ENCODE measurements around the gene HLA-DQB1. TPM values are rescaled to one million over a fixed set of nuclear protein-coding genes. Genes with fewer than 3 reads are reported as not detected.

The HLA-DQB1 gene
- not detected in 5 replicates for total RNA-seq (2022; extraction: Qiagen RNA extraction; ENCODE audit: low read depth)

DNA sequence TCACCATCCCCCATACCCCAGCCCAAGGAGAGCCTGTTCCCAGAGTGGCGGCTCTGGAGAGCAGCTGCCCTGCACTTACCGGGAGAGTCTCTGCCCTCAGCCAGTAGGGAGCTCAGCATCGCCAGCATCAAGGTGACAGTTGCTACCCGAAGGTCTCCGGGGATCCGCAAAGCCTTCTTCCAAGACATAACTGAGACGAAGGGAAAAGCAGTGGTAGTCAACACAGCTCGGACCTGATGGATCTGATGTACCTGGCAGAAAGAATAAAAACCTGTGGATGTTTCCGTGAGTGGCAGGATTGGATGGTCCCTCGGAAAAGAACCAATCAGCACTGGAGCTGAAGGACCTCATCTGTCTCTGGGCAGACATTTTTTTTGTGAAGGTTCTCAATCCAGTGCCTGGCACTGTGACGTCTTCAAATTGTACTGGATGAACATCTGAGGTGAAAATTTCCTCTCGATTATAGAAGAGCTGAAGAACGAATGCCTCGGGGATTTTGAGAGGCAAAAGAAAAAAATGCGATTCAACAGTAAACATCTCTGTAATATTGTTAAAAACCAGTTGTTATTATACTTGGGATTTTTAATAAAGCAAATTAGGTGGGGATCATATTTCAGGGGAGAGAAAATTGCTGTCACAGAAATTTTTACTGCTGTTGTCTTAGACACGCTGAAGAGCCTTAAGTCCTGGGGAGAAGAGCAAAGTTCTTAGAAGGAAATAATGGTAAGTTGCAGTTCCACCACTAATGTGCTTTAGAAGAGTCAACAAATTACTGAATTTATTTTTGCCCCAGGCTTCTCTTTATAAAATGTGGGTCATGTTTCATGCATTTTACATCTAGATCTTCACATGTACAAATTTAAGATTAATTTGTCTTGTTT, at the start of gene HLA-DQB1:
TSS of gene HLA-DQB1 (minus strand) at position 238 of the 881 bp plus-strand sequence. CDS start at position 188, 50 bp downstream.

GRCh38 chr6:32637219-32637880, 29.1 kb downstream of the HLA-DQB1 start, which contains the start of gene HLA-DQA1:
HLA-DQA1 (plus strand) TSS chr6:32637406; CDS start chr6:32637459, 53 bp downstream.

Other genes with a start within 250 kb of the HLA-DQB1 start
- gene HLA-DRA, start 226.8 kb downstream of the HLA-DQB1 start, total RNA-seq (2022; extraction: Qiagen RNA extraction; ENCODE audit: low read depth), result not detected in 5 replicates
- not detected in 5 replicates for gene HLA-DRB5, start 136.4 kb downstream of the HLA-DQB1 start, total RNA-seq (2022; extraction: Qiagen RNA extraction; ENCODE audit: low read depth)
- not detected in 5 replicates for gene HLA-DRB1, start 76.8 kb downstream of the HLA-DQB1 start, total RNA-seq (2022; extraction: Qiagen RNA extraction; ENCODE audit: low read depth)
- gene HLA-DQA1, start 29.3 kb downstream of the HLA-DQB1 start, total RNA-seq (2022; extraction: Qiagen RNA extraction; ENCODE audit: low read depth), result not detected in 5 replicates
- gene HLA-DQA2, start 74.7 kb upstream of the HLA-DQB1 start, total RNA-seq (2022; extraction: Qiagen RNA extraction; ENCODE audit: low read depth), result not detected in 5 replicates
- gene HLA-DQB2, start 96.9 kb upstream of the HLA-DQB1 start, total RNA-seq (2022; extraction: Qiagen RNA extraction; ENCODE audit: low read depth), result not detected in 5 replicates
- 0.10 to 0.29 TPM (median 0.22 TPM) in 3 of 5 replicates, not detected in the others for gene HLA-DOB, start 150.3 kb upstream of the HLA-DQB1 start, total RNA-seq (2022; extraction: Qiagen RNA extraction; ENCODE audit: low read depth)
- 15.5 to 24.9 TPM (median 20.7 TPM) in 5 replicates for gene TAP2, start 172.1 kb upstream of the HLA-DQB1 start, total RNA-seq (2022; extraction: Qiagen RNA extraction; ENCODE audit: low read depth)
- 18.8 to 23.8 TPM (median 19.6 TPM) in 5 replicates for gene PSMB8, start 177.4 kb upstream of the HLA-DQB1 start, total RNA-seq (2022; extraction: Qiagen RNA extraction; ENCODE audit: low read depth)
- 32.7 to 36.3 TPM (median 35.2 TPM) in 5 replicates for gene TAP1, start 187.0 kb upstream of the HLA-DQB1 start, total RNA-seq (2022; extraction: Qiagen RNA extraction; ENCODE audit: low read depth)
- gene PSMB9, start 187.5 kb upstream of the HLA-DQB1 start, total RNA-seq (2022; extraction: Qiagen RNA extraction; ENCODE audit: low read depth), result 15.7 to 22.6 TPM (median 17.9 TPM) in 5 replicates